ENCODE results near the gene DKC1. TPM values are rescaled to one million over a fixed set of nuclear protein-coding genes. Genes with fewer than 3 reads are reported as not detected.
A peak's percentile ranks its signal among the peaks of the same experiment; 100 is the strongest.

Gene DKC1
- total RNA-seq, 1 donor from 2014 or later, result 22.4 TPM

DNA sequence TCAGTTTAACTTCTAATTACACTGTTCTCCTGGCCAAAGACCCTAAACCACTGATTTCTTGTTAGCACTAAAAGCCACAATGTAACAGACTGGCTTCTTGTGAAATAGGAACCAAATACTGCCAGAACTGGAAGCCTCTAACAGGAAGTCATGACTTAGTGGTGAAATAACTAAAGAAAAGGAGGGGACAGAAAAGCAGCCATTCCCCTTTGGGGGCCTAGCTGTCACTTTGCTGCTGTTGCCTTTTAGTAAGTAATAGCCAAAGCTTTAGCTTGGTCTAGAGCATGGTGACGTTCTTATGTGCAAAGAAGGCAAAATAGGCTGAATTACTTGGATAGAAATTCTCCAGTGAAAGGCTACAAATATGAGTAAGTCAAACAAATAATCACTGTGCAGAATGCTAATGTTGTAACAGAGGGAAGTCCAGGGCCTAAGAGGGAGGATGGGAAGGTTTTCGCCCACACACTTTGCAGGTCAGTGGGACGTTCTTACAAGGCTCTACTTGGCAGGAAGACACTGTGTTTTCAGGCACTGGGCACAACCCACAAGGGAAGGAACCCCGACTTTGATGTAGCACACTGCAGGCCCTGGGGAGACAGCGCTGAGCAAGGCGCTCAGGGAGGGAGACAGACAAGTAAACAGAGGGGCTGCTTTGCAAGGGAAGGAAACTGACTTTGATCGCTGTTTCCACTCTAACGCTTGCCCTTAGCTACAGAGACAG lies 28.4 kb upstream of the DKC1 start:
- no peak for DNase-seq (ENCODE audit: low spot score)
- intact Hi-C loops (cut with DNase I), result no loop called here

DNA sequence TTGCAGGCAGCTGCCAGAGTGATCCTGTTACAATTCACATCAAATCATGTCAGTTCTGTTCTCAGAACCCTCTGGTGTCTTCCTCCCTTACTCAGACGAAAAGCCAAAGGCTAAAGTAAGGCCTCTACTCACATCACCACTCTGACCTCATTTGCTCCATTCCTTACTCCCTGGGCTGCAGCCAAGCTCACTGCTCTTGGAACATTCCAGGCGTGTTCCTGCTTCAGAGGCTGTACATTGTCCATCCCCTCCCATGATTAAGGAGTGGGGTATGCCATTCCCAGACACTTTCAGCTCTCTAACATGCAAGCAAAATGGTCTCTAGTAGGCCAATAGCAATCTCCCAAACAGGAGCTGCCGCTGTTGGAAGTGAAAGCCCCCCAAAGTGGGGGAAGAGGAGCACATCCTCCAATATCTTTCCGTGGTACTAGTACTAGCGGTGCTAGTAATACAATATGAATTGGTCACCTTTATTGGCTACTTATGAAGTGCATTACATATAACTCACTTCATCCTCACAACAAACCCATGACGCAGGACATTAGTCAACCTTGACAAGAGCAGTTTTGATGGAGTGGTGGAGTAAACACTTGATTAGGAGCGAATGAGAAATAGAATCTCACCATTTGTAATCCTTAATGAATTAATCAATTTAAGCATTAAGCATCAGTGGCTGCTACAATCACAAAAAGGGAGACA lies 26.8 kb upstream of the DKC1 start:
- DNase-seq (ENCODE audit: low spot score), result no peak
- intact Hi-C loops (cut with DNase I), result no loop called here

DNA sequence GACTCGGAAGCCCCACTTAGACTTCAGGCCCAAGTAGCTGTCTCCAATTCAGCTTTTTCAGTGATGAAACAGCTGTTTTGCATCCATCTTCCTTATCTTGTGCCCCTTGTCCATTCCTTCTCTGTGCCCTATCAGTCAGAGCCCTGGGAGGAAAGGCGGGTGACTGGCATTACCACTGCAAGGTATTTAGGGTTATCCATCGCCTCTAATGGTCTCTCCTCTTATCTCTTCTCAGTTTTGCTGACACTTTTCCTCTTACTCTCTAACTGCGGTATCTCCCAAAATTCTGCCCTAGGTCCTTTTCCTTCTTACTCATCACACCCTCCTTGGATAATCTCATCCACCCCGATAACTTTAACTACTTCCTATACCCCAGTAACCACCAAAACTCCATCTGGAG lies 25.5 kb upstream of the DKC1 start:
- DNase-seq (ENCODE audit: low spot score), result no peak
- intact Hi-C loops (cut with DNase I), result no loop called here

DNA sequence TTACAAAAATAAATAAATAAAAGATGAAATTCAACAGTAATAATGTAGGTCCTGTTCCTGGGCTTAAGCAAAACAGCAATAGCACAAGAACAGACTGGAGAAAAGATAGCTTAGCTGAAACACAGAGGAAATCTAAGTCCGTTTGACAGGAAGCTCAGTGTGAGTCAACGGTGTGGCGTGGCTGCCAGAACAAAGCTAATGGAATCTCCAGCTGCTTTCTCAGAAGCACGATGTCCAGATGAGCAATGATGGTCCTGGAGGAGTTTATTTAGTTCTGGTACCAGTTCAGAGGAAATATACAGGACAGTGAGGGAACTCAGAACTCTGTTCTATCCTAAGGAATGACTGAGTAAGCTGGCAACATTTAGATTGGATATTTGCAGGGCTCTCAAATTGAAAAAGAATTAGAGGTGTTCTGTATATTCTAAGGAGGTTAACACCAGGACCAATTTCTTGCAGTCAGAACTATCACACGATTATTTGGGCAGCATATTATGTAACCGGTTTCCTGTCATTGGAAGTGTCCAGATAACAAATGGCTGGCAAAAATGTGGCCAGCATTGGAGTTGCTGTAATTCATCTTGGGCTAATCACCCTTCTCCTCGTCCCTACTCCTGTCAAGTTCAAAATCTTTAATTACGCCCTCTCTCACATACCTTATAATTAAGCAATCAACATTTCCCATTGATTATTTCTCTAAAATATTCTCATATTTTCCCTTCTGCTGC lies 24.5 kb upstream of the DKC1 start:
- DNase-seq (ENCODE audit: low spot score), result no peak
- intact Hi-C loops (cut with DNase I), result no loop called here

DNA sequence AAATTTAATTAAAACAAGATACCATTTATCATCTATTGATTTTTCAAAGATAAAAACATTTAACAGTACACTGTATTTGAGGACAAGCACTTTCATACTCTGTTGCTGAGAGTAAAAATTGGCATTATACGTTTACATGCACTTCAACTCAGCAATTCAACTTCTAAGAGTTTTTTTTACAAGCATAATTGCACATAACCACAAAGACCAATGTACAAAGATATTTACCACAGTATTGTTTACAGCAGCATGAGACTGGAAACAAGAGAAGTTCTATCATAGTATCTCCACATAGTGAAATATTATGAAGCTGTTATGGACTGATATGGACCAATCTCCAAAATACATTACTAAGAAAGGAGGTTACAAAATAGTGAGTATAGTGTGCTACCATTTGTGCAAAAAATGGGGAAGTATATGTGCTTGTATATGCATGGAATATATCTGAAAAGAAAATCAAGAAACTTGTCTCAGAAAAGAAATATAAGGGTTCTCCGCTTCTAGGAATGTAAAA lies 22.7 kb upstream of the DKC1 start:
- intact Hi-C loops (cut with DNase I), result no loop called here
- DNase-seq (ENCODE audit: low spot score), result no peak

DNA sequence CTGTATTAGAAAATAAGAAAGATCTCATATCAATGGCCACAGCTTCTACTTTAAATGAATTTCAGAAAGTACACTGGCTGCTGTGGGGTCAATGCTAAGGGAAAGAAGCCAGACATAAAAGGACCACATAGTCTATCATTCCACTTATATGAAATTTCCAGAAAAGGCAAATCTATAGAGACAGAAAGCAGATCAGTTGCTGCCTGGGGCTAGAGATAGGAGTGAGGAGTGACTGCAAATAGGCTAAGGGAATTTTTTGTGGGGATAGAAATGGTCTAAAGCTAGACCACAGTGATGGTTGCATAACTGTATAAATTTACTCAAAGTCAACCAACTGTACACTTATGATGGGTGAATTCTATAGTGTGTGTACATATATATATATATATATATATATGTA lies 20.1 kb upstream of the DKC1 start:
- intact Hi-C loops (cut with DNase I), result no loop called here

DNA sequence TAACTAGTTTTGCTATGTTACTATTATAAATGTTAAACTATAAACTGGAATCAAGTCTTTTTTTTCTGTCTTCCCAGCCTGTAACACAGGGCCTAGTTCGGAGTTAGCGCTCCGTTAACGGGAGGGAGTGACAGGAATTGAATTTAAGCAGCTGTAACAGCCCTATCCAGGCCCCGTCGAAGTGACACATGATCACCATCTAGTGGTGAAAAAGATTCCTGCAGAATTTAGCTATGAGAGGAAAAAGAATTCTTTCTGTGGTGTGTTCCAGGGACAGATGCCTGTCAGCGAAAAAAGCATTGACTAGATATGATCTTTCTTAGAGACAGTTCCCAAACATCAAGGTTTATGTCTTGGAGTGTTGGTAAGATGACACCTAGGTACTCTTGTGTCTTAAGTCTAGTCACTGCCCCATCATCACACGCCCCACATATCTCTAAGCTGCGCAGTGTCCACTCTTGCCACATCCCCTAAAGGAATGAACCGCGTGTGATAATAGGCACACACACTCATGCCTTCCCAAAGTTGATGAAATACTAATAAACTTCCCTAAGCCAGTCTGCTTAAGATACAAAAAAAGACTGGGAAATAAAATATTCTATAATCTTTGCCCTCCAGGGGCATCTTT lies 13.8 kb upstream of the DKC1 start:
- intact Hi-C loops (cut with DNase I), result no loop called here
- no peak for DNase-seq (ENCODE audit: low spot score)

More for the DNA sequence above, 20.1 kb upstream of the DKC1 start:
- no peak for DNase-seq (ENCODE audit: low spot score)

DNA sequence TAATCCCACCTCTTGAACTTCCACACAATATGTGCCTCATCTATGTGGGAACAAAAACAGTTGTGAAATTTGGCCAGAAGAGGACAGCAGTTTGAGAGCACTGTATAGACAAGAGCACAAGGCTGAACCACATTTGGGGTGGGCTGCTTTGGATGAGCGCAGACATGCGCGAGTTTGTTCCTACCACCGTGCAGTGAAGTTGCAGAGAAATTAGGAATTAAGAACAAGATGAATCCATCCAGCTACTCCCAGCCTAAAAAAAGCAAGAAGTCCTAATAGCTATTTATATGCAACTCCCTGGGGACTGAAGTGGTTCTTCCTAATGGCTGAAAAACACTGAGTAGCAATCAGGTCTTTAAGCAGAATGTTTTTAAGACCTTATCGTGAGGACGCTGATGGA lies 12.8 kb upstream of the DKC1 start:
- no peak for DNase-seq (ENCODE audit: low spot score)
- intact Hi-C loops (cut with DNase I), result loop anchor here (2.0 kb wide), 1 partner anchor 19 kb away; no protein-coding TSS in a partner anchor

DNA sequence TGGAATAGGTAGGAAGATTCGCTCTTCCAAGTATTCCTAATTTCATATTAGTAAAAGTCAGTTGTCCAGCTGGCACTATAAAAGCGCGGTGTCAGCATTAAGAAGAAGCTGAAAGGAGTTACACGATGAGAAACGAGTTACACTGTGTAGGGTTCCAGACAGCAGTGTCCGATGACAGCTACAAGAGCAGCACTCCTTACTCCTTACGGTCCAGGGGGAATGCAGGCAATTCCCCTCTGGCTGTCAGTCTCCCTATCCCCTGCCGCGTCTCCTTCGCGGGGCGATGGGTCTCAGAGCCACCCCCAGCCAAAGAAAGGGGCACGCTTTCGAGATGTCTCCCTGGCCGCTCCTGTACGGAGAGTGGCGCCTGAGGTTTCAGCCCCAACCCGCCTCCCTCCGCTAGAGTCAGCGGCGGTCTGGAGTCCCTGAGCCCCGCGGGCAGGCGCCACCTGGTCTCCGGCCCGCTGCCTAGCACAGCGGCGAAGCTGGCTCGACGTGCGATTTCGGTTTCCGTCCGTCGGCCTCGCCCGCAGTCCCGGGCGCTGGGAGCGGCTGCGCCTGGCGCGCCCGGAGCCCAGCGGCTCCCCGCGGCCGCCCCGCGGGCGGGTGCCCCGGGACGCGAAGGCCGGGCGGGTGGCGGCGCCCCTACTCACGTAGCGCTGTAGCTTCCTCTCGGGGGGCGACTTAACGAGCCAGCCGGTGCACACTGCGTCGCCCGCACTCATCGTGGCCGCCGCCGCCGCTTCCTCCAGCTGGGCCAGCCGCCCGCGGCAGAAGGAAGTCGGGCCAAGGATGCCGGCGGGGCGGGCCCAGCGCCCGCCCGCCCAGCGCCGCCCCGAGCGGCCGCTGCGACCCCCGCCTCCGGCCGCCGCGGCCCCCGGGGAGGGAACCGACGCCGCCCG lies 12.1 kb upstream of the DKC1 start, which contains the start of gene GAB3:
Gene GAB3 (minus strand): TSS at position 777 of the 902 bp plus-strand sequence. CDS start 52 bp downstream, at position 725.
- intact Hi-C loops (cut with DNase I), result loop anchor here (2.0 kb wide), 1 partner anchor 20 kb away; no protein-coding TSS in a partner anchor
- peak; percentile 79 for DNase-seq (ENCODE audit: low spot score)

DNA sequence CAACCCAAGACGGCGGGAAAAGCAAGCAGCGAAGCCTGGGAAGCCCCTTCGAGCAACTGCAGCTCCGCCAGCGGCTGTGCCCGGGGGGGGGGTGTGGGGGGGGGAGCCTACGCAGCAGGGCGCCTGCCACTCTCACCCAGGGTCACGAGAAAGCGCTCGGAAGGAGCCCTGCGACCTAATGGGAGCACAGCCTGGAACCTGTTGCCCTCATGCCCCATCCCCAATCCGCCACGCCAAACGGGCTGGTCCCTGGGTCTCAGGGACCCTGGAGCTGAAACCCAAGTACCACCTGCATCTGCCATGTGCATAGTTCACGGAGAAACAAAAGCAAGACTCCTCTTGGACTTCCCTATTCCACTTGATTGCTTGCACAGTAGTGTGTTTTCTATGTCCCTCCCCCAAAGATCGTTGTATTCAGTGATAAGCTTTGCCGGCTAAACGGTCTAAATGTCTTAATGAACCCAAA lies 11.4 kb upstream of the DKC1 start:
- DNase-seq (ENCODE audit: low spot score), result peak; percentile 80
- intact Hi-C loops (cut with DNase I), result loop anchor here (2.0 kb wide), 1 partner anchor 20 kb away; no protein-coding TSS in a partner anchor

DNA sequence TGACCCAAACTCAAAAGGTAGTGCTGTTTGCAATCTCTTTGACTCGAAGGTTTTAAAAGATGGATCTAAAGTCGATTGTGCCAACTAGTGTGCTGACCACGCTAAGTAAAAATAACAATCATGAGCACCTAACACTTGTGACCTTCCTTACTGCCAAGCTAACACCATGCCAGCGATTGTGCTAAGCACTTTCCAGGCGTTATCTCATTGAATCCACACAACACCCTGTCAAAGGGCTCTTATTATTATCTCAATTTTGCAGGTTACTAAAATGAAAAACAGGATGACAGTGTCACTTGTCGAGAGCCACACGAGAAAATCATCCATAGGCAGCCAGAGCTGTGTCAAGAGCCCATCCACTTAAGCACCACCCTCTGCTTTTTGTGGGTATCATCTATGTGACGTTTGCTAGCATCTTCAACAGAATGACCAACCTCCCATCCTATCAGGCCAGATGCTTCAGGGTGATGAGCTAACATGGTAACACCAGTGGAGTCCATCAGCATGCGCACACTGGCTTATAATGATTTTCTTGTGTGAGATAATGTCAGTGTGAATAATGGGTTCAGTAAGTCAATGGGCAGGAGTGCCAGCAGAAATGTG lies 10.9 kb upstream of the DKC1 start:
- intact Hi-C loops (cut with DNase I), result loop anchor here (2.0 kb wide), 1 partner anchor 21 kb away; no protein-coding TSS in a partner anchor
- DNase-seq (ENCODE audit: low spot score), result no peak

DNA sequence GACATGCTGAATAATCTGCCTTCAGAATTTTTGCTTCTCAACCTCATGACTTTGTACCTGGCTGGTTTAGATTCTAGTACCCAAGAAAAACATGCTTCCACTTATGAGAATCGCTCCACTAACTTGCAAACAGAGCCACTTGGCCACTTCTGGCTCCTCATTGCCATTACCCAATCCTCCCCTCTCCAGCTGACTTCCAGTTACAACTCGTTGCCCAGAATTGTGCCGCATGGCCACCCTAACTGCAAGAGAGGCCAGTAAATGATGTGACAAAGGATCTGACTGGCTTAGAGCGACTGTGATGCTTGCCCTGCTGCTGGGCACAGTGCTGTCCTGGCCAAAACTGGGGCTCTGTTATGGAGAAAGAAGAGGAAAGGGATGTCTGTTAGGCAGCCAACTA lies 4.0 kb upstream of the DKC1 start:
- intact Hi-C loops (cut with DNase I), result no loop called here
- DNase-seq (ENCODE audit: low spot score), result no peak

DNA sequence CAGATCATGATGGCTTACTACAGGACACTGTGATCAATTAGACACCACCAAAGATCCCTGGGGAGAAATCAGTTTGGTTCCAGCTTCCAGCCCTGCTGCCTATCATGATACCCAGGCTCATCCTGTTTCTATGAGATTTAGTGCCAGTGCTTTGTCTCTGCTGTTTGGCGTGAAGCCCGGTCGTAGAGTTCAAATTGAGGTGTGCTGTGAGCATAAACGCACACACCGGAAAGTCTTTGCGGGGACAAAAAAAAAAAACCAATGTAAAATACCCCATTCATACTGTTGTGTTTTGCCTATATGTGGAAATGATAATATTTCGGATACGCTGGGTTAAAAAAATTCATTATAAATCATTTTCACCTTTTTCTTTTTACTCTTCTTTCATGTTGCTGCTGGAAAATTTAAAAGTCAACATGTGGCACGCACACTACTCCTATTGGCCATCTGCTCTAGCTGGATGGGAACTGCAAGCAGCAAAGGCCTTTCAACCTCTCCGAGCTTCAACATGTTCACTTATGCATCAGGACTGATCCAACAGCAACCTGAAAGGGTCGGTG lies 607 bp upstream of the DKC1 start:
- intact Hi-C loops (cut with DNase I), result loop anchor here (5.0 kb wide), 1 partner anchor 40 kb away; no protein-coding TSS in a partner anchor
- no peak for DNase-seq (ENCODE audit: low spot score)

DNA sequence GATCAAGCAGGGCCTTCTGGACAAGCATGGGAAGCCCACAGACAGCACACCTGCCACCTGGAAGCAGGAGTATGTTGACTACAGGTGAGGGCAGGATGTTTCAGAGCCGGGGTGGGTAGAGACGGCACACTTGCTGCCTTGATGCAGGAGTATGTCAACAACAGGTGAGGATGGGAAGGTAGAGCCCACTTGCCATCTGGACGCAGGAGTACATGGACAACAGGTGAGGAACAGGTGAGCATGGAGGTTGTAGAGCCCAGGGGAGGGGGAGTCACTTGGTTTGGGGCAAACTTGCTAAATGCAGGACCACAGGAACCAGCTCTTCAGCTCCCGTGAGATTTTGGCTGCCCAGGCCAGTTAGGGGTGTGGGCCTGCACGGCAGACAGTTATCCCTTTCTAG lies 12.0 kb downstream of the DKC1 start:
- intact Hi-C loops (cut with DNase I), result no loop called here
- DNase-seq (ENCODE audit: low spot score), result no peak

DNA sequence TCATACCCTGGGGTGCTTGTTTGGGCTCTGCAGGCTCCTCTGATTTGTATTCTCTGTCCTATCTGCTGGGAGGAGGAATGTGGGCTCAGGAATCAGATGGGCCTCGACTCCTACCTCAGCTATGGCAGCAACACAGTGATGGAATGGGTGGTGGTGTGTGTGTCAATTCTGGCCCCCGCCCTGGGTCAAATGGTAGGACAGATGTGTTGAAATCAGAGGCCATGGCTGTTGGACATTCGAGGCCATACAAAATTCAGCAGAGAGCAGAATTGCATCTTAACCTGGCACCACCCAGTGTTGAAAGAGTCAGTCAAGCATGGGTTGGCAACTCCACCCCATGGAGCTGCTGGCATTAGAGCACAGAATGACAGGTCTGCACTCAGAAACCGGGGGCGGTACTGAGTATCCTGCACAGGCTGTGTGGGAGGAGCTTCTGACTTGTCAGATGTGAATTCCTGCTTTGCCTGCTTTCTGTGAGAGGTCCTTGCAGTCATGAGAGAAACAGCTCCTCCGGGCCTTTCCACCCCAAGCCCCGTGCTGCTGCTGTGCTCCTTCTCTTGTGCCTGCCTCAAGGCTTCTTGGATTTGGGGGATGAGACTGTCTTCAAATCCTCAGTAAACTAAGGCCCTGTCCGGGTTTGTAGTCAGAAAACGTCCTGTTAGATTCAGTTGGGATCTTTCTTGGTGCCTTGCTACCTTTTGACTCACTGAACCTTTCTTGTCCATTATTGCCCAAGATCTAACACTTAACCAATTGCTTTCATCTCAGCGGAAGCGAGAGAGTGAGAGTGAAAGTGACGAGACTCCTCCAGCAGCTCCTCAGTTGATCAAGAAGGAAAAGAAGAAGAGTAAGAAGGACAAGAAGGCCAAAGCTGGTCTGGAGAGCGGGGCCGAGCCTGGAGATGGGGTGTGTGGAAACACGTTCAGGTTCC lies 13.0 kb downstream of the DKC1 start:
- intact Hi-C loops (cut with DNase I), result no loop called here
- DNase-seq (ENCODE audit: low spot score), result no peak

DNA sequence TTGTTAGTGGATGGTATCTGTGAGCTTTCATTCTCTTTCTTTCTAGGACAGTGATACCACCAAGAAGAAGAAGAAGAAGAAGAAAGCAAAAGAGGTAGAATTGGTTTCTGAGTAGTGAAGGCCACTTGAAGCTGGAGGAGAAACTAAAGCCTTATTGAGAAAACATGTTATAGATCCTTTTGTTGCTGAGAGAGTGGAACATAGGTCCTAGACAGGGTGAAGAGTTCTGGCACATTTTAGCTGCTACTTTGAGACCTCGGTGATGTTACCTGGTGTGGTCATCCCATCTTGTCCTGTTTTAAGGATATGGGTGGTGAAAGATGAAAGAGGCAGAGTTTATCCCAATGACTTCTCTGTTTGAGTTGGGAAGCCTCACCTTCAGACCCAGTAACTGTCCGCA lies 14.1 kb downstream of the DKC1 start:
- intact Hi-C loops (cut with DNase I), result no loop called here
- no peak for DNase-seq (ENCODE audit: low spot score)

DNA sequence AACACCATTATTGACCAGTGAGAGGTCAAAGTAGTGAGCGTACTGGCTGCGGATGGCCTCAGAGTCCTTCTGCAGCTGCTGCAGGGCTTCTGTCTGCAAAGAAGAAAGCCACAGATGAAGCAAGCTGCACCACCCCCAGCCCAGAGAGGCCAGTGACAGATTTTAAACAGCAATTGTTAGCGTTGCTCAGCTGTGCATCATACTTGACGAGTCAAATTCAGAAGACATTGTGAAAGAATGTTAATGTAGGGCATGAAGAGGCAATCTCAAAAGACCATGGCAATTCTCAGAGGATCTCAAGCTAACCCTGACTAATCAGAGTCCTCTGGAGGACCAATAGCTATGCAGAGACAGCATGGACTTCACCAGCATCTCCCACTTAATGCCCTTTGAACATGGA lies 16.6 kb downstream of the DKC1 start:
- DNase-seq (ENCODE audit: low spot score), result no peak
- intact Hi-C loops (cut with DNase I), result no loop called here
